ENCODE data around the gene PCNX1.
"Not testable (repeated sequence)": the region's sequence is repeated elsewhere in the genome, so short reads cannot be mapped to it uniquely, and the experiment has no call there.

Gene PCNX1

GRCh38 chr14:71123579-71124135, 216.4 kb downstream of the PCNX1 start:
- DNase-seq (ENCODE audit: low read depth) = no peak

- not testable (repeated sequence) for DNase-seq (ENCODE audit: low read depth)
Measured at GRCh38 chr14:71129716-71130490, 222.6 kb downstream of the PCNX1 start.

- peak; percentile 95 for DNase-seq (ENCODE audit: low read depth)
Measured at GRCh38 chr14:71130491-71131179, 223.4 kb downstream of the PCNX1 start.

- no peak for DNase-seq (ENCODE audit: low read depth)
Measured at GRCh38 chr14:71133296-71133695, 226.0 kb downstream of the PCNX1 start.

- no peak for DNase-seq (ENCODE audit: low read depth)
Measured at GRCh38 chr14:71135496-71135895, 228.2 kb downstream of the PCNX1 start.

- DNase-seq (ENCODE audit: low read depth) = no peak
Measured at GRCh38 chr14:71135911-71136310, 228.7 kb downstream of the PCNX1 start.

GRCh38 chr14:71136386-71137060, 229.3 kb downstream of the PCNX1 start:
- DNase-seq (ENCODE audit: low read depth) = no peak

GRCh38 chr14:71137536-71138447, 230.5 kb downstream of the PCNX1 start:
- no peak for DNase-seq (ENCODE audit: low read depth)

GRCh38 chr14:71138448-71139293, 231.4 kb downstream of the PCNX1 start:
- DNase-seq (ENCODE audit: low read depth) = peak; percentile 66

- DNase-seq (ENCODE audit: low read depth) = no peak
Measured at GRCh38 chr14:71139294-71139946, 232.2 kb downstream of the PCNX1 start.

- no peak for DNase-seq (ENCODE audit: low read depth)
Measured at GRCh38 chr14:71140157-71140556, 232.9 kb downstream of the PCNX1 start.

GRCh38 chr14:71141701-71142374, 234.6 kb downstream of the PCNX1 start:
- peak; percentile 83 for DNase-seq (ENCODE audit: low read depth)

- peak; percentile 99 for DNase-seq (ENCODE audit: low read depth)
Measured at GRCh38 chr14:71142375-71143038, 235.2 kb downstream of the PCNX1 start.

GRCh38 chr14:71143381-71144290, 236.4 kb downstream of the PCNX1 start:
- peak; percentile 91 for DNase-seq (ENCODE audit: low read depth)

GRCh38 chr14:71147335-71147734, 240.1 kb downstream of the PCNX1 start:
- DNase-seq (ENCODE audit: low read depth) = not testable (repeated sequence)

GRCh38 chr14:71148627-71149026, 241.4 kb downstream of the PCNX1 start:
- DNase-seq (ENCODE audit: low read depth) = no peak

- no peak for DNase-seq (ENCODE audit: low read depth)
Measured at GRCh38 chr14:71150737-71151136, 243.5 kb downstream of the PCNX1 start.

- DNase-seq (ENCODE audit: low read depth) = peak; percentile 45
Measured at GRCh38 chr14:71155743-71156142, 248.5 kb downstream of the PCNX1 start.
